Activated CD4-positive, alpha-beta T cell treated with anti-CD3 and anti-CD28 coated beads for 4 hours (primary cell): Measurements from ENCODE around the gene CELF2.

ENCODE experiments used
- DNase-seq, 2 donors: peaks; one replicate each; pipeline ENCODE4 v3.0.0-alpha.2; 2020

The CELF2 gene

DNA sequence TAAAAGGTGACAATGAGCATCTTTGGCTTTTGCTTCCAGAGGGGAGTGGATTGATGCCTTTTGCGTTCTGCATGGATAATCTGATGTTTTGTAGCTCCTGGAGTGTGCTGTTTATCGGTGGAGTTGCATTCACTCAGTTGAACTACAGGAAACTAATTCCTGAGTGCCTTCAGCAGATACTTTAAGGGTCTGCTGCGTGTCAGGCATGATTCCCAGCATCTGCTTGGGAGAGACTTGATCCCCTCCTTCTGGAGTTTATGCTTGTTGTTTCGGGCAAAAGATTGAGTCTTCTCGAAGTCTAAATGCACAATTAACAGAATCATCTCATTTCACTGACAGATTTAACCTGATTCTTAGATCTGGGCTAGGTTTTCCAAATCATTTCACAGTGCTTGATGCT is 46.2 kb downstream of the CELF2 start:
- DNase-seq: no peak

- DNase-seq: no peak
These were observed 47.2 kb downstream of the CELF2 start for GRCh38 chr10:11064832-11065231.

DNA sequence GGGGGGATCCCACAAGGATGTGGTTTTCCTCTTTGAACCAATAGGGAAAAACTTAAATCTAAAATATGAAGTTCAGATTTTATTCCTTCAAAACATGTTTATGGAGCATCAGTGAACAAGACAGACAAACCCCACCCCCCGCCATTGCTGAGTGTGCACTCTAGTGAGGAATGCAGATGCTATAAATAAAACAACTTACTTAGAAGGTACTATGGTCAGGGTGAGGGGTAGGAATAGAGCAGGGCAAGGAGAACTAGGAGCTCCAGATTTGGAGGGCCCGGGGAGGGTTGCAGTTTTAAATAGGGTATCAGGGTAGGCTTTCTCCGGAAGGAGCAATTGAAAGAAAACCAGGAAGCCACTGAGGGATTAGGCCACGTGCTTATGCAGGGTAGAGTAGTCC is 47.9 kb downstream of the CELF2 start:
- no peak for DNase-seq

DNA sequence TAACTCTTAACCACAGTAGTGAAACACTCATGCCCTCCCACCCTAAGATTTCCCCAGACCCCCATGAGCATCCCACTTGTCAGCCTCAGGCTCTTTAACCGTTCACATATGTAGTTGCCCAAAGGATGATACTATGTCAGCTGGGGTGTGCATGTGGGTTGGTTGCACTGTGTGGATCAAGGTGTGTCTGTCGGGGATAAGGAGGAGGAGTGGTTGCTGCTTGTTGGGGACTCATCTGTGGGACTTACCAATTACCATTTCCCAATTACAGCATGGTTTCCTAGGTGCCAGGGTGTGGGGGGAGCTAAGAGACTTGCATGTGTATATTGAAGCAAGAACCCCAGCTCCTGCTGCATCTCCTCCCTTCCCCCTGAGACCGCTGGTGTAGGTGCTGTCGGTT is 48.8 kb downstream of the CELF2 start:
- DNase-seq: no peak

GRCh38 chr10:11068861-11069633 is 51.4 kb downstream of the CELF2 start:
- no peak for DNase-seq

DNA sequence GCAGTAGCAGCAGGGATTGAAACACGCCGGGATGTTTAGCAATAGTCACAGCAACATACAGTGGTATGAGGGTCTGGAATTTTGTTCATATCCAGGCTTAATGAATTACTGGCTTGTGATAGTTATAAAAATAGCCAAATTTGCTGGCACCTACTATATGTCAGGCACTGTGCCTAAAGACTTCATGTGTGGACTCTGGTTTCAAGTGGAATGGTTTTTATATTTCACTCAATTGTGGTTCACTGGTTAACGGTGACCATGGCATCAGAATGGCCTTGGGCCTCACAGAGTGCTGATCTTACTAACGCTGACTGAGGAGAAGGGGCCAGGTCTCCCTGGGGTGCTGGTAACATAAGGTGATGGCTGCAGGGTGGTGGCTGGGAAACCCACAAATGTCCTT is 55.7 kb downstream of the CELF2 start:
- no peak for DNase-seq

DNA sequence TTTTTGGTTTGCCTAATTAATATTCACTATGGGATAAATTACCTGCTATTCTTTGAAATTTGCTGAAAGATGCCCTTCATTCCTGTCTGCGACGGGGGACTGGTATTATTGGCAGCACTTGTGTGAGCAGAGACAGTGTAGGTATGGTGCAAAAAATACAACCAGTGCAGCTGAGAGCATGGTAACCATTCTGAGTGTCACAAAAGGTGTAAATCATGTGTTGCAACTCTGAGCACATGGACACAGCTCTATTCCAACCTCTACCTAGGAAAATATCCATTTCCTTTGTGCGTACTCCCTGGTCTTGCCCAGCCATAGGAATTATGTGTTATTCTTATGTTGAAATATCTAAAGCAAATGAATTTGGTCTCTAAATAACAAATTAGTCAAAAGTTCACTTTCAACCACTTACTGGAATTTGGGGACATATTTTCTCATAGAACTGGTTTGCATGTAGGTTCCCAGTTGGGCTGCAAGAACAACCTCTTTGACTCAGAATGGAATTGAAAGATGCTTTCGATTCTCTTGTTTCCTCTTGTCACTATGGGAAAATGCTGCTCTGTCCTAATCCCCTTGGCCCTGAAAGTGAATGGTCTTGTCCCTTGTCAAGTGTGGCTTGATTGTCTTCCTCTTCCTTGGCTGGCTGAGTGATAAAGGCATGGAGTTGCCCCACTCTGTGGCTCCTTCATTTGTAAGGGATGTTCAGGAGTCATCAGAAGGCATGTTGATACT is 57.0 kb downstream of the CELF2 start:
- DNase-seq: no peak

GRCh38 chr10:11076221-11076620 is 58.5 kb downstream of the CELF2 start:
- no peak for DNase-seq

DNA sequence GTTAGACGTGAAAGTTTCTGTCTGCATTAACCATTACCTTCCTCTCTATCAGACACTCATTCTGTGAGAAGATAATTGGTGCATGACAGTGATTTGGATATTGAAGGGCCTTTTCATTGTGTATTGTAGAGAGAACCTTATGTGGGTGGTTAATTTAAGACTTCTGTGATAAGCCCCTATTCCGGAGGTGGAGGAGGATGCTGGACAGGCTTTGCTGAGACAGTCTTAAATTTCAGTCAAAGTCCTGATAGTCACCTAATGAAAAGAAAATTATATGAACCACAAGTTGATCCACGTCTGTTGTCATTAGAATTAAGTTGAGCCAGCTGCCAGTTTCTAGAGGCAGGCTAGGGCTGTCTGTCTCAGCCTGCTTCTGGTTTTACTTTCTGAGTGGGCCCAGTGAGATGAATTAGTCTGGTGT is 62.9 kb downstream of the CELF2 start:
- DNase-seq: no peak

- no peak for DNase-seq
These were observed 63.7 kb downstream of the CELF2 start for GRCh38 chr10:11081408-11081807.

DNA sequence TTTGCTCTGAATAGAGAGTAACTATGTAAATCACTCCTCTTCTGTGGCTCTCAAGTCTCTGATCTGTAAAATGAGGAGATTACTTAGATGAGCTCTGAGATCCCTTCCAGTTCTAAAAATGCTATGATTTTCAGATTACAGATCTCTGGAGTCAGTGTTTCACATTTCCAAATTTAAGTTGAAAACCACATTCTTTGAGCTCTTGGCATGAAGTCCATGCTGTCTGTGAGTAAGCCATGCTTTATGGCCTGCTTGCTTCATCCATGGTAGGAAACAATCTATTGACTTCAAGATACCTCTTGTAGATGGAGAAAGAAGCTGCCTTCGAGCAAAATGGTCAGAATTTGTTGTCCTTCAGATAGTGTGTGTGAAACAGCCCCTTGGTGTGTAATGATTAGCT is 64.9 kb downstream of the CELF2 start:
- no peak for DNase-seq

- no peak for DNase-seq
These were observed 65.4 kb downstream of the CELF2 start for GRCh38 chr10:11083051-11083450.

DNA sequence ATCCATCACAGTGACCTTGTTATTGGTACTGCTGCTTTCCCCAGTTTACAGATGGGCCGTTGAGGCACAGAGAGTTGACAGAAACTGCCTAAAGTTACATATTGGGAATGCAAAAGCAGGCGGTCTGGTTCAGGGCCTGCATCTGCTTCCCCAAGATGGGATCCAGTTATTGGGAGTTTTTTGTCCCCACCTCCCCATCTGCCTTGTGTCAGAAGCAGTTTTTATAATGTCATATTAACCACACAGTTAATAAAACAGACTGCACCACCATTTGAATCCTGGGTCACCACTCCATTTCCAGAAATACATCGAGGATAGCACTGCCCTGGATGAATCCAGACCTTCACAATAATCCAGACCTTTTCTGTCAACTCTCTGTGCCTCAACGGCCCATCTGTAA is 67.9 kb downstream of the CELF2 start:
- no peak for DNase-seq

DNA sequence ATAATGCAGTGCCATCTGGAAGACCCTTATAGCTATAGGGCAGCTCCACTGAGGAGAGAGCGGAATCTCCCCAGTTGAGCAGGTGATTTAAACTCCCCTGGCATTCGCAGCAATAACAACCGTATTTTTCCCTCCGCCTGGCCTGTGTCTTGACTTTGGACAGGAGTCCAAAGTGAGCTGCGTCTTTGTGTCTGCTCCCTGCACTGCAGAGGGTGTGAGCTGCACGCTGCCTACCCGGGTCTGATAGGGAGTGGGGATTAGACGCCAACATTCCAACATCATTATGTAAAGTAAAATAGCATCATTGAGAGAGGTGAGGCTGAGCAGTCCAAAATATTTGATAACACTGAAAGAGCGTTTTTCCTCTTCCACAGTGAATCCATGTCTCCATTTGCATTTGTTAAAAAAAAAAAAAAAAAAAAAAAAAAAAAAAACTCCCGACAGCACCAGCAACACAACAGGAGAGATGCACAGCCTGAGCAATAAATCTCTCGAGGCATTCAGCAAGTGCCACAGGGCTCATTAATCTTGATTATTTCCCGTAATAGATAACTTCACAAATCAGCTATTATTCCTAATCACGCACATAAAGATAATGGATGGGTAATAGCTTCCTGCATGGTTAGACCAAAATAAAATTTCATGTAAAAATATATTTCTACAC is 68.6 kb downstream of the CELF2 start:
- no peak for DNase-seq

DNA sequence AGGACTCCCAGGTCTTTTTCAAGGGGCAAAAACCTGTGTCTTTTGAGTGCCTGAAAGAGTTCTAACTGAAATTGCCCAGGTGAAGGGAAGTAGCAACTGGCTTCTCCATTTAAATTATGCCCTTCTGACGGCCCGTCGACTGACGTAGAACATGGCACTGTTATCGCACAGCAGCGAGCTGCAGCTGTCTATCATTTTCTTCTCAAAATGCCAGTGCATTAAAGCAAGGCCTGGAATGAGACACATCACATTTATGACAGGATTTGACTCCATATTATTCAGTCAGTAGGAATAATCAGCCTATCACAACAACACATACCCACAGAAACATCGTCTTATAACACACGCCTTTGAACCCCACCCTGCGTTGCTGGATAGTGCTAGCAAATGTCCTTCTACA is 69.7 kb downstream of the CELF2 start:
- DNase-seq: no peak

DNA sequence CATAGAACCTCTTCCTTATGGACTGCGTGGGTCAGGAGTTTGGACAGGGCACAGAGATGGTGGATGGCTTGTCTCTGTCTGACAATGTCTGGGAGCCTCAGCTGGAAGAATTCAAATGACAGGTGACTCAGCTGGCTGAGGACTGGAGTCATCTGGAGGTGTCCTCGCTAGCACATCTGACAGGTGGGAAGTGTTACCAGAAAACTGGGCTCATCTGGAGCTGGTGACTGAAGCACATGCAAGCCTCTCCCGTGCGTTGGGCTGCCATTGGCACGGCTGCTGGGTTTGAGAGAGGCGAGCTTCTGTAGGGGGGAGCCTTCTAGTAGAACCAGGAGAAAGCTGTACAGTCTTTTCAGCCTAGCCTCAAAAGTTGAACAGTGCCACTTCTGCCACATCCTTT is 71.0 kb downstream of the CELF2 start:
- DNase-seq: no peak

DNA sequence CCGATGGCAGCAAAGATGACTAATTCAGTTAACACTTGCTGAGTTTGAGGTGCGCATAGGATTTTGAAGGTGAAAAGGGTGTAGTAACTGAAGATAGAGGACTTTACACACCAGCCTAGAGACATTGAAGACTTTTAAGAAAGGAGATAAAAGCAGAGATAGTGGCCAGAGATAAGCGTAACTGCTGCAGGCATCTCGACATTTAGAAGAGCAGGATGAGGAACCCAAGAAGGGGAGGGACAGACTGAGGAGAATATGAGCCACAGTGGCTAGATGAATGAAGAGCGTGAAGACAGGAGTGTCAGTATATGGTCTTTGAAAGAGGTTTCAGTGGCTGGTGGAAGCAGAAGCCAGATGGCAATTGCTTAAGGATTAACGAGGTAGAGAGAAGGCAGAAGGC is 71.6 kb downstream of the CELF2 start:
- no peak for DNase-seq

DNA sequence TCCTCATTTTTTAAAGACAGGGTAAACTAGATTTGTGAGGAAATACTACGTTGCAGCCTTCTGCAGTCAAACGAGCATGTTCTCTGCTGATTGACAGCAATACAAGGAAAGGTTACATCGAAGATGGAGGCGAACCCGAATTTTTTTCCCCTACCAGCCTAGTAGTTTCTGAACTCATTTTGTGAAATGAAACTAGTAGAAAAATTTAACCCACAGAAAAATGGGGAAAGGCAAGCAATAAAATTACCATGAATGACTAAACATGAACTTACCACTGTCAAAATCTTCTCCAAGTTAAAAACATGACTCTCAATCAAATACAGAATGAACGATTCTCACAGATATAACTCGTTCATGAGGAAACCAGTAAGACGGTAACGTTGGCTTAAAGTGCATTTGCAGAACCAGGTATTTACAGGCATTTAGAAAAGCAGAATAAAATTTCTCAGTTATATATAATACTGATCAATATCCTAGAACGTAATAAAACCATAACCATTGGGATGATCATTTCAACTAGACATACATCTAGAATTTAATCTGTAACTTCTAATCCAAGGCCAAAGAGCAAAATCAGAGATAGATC is 73.9 kb downstream of the CELF2 start:
- DNase-seq: no peak

DNA sequence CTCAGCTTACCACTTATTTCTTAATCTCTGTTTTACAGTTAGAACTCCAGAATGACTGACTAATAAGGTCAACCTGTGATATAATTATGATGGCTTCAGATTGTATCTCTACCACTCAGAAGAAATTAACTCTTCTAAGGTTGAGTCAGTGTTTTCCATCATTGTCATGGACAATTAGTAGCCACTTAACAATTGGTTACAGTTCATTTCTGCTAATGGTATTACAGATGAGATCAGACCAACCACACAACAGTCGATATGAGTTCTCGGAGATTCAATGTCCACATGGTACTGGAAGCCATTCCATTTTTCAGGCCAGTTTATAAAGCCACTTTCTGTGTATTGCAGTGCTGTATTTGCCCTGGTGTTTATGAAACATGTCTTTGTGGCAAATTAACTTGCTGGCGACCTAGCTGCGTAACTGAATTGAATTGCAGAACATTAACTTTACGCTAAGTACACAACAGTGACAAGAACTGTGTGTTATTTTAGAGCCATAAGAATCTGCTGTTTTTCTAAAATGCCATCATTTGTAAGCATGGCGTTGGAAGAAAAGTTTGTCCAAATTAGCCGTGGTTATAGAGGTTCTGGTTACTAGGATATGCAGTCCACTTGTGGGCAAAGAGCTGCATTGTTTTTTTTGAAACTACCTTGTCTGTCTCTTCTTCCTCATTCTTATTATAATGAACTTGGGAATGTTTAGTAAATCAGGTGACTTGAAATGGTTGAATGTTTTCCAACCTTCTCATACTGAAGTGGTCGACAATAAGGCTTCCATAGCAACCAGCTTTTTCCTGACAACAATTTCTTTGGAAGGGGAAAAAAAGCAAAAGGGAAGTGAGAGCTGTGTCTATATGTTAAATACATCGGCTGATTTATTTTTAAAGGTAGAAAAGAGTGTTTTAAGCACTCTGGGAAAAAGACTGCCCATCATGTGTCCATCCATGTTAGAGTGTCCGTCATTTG is 76.4 kb downstream of the CELF2 start:
- no peak for DNase-seq

DNA sequence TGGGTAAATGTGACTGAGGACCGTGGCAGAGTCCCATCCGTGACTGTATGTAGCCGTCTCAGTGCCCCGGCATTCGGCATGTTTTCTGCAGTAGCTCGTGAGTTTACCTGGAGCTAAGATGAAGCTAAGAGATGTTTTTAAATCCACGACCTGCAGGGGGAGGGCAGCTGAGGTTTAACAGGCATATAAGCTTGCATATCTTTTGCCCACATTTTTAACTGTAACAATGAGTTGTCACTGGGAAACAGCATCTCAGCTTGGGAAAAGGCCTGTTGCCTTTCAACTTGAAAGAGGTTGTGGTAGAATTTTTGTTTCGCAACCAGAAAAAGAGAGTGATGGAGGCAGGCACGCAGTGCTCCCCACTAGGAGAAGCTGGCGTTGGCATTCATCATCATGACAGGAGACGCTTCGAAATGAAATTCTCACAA is 77.7 kb downstream of the CELF2 start:
- no peak for DNase-seq

GRCh38 chr10:11096422-11096821 is 78.8 kb downstream of the CELF2 start:
- DNase-seq: no peak

DNA sequence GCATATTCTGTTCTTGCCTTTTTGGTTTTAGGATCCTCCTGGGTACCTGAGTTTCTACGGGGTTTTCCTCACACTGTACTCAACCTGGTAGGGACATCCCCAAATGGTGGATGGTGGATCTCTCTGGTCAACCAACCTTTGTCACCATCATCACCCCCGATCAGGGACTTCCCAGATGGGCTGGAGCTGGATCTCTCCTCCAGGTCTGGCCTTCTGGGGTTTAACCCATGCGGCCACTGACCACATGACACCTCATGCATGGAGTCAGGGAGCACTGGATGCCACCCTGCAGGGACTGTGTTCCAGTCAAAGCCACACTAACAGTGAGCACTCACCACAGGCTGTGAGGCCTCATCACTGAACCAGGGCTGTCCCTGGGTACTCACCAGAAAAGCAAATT is 80.0 kb downstream of the CELF2 start:
- no peak for DNase-seq
